ENCODE data around the gene AZI2.

AZI2 gene

DNA sequence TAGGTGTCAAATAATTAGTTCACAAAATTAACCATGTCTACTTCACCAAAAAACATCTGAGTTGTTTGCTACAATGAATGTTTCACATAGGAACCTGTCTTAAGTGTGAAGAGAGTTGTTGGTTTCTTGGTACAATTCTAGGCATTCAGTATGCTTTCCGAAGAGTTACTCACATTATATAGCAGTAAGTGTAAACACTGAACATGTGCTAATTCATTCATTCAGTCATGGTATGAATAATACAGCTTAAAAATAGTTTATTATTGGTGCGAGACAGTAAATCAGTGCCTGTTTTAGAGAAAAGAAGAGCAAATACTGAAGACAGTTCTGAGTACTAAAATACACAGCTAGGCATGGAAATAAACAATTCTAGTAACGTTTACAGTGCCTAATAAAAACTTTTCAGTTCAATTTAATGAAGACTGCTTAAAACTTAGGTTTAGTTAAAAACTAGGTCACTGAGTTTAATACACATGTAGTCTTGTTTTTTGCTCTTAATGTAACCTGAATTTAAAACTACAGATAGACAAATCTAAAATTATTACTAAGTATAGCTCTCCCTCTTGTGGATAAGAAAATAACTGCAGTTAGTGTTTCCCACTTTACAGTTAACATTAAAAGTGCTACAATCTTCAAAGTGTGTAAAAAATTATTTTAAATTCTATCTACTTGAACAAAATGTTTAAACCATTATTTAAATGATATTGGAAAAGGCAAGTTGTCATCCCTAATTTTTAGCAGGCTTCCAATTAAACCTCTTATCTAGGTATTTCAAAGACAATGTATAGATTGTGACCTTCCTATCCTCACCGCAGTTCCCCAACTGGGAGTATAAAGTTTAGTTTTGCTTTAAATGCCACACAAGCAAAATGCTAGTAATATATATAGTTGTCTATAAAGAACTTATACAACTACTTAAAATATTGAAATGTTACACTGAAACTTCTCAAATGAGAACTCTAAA lies 20.2 kb downstream of the AZI2 start:
- TF ChIP-seq, protein P1, sequence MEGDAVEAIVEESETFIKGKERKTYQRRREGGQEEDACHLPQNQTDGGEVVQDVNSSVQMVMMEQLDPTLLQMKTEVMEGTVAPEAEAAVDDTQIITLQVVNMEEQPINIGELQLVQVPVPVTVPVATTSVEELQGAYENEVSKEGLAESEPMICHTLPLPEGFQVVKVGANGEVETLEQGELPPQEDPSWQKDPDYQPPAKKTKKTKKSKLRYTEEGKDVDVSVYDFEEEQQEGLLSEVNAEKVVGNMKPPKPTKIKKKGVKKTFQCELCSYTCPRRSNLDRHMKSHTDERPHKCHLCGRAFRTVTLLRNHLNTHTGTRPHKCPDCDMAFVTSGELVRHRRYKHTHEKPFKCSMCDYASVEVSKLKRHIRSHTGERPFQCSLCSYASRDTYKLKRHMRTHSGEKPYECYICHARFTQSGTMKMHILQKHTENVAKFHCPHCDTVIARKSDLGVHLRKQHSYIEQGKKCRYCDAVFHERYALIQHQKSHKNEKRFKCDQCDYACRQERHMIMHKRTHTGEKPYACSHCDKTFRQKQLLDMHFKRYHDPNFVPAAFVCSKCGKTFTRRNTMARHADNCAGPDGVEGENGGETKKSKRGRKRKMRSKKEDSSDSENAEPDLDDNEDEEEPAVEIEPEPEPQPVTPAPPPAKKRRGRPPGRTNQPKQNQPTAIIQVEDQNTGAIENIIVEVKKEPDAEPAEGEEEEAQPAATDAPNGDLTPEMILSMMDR (conservative IDR thresholded peaks at IDR 0.05; ENCODE audit: low read depth, low read length), result peak; percentile 57
- DNase-seq (ENCODE audit: low read depth), result peak; percentile 60
- no peak overlapping the region for H3K4me3 ChIP-seq (ENCODE audit: low read depth, low read length)

DNA sequence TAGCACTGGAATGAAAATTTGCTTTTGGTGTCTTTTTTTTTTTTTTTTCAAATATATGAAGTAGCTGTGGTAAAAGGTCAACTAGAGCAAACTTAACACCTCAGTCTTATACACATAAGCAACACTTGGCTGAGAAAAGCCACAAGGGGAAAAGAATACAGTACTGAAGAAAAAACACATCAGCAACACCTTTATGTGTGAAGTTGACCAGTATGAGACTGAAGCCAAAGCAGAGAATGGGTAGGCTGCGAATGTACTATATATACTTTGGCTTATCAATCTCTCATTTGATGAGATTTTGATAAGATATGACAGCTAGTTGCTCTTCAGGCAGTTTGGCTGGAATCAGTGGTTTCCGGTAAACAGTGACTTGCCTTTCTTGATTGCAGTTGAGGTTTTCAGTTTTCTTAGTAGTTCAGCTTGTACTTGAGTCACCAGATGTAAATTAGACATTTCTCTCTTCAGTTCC lies 22.1 kb downstream of the AZI2 start:
- TF ChIP-seq, protein P1 (conservative IDR thresholded peaks at IDR 0.05; ENCODE audit: low read depth, low read length), result no peak
- DNase-seq (ENCODE audit: low read depth), result peak; percentile 26
- no peak overlapping the region for H3K4me3 ChIP-seq (ENCODE audit: low read depth, low read length)

DNA sequence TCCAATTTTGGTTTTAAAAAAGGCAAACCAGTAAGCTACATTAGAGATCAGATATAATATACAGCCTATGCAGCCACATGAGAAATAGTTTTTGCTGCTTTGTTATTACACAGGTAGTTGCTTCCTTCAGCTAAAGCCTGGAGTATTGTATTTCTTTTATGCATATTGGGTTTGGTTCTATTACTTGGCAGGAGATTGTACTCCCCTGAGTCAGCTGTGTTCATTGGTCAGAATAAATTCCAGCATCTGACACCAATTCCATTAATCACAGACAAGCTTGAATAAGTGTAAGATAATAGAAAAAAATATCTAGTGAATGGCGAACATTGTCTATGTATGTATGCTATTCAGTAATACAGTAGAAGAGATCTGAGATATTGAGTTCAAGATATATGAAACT lies 26.2 kb downstream of the AZI2 start:
- H3K4me3 ChIP-seq (ENCODE audit: low read depth, low read length), result no peak overlapping the region
- DNase-seq (ENCODE audit: low read depth), result peak; percentile 61
- TF ChIP-seq, protein P1 (conservative IDR thresholded peaks at IDR 0.05; ENCODE audit: low read depth, low read length), result no peak

DNA sequence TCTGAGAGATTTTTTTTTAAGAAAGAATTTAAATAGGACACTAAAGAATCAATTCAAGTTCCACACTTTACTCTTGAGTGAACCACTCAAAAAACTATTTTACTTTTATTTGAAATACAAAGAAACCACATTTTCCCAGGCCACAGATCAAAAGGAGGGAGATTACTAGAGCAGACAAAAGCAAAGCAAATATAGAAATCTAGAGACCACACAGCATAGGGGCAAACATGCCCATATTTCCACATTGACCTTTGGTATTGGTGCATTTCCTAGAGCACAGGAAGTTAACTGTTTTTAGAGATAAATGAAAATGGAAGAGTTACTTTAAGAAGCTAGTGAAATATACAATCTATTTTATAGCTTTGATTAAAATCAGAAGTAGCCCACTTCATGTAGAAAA lies 27.6 kb downstream of the AZI2 start:
- no peak overlapping the region for H3K4me3 ChIP-seq (ENCODE audit: low read depth, low read length)
- TF ChIP-seq, protein P1 (conservative IDR thresholded peaks at IDR 0.05; ENCODE audit: low read depth, low read length), result no peak
- DNase-seq (ENCODE audit: low read depth), result no peak

DNA sequence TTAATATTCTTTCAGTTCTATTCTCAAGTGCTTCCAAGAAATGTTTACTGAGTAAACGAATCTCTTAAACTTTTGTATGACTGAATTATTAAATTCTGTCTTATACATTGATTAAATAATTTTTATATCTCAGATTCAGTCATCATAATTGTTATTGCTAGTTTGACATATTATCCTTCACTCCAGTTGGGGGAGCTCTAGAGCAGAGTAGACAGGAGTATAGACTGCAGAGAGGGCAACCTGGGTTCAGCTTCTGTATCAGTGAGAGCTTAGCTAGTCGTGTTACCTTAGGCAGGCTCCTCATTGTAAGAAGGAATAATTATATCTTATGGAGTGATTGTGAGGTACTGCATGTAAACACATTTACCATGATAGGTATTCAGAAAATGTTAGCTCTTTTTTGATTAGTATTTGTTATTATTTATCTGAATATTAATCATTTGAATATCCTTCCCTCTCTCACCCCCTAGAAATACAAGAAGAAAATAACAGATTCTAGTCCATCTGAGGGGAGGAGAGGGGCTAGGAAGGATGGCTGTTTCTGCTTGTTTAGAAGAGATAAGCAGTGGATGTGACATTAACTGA lies 31.1 kb downstream of the AZI2 start:
- no peak overlapping the region for H3K4me3 ChIP-seq (ENCODE audit: low read depth, low read length)
- TF ChIP-seq, protein P1 (conservative IDR thresholded peaks at IDR 0.05; ENCODE audit: low read depth, low read length), result peak; percentile 78
- peak; percentile 75 for DNase-seq (ENCODE audit: low read depth)

DNA sequence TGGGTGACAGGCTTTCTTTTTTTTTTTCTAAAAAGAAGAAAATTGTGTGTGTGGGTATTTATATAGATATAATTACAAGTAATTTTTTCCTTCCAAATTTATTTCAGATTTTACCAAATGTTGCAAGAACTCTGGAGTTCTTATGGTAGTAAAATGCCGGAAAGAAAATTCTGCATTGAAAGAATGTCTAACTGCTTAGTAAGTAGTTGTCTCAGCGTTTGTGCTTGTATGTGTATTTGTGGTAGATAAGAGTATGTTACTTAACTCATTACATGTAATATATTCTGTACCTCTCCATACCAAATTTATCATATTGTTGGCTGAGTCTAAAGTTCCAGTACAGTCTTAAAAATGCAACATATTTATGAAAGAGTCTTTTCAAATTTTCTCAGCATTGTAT lies 32.4 kb downstream of the AZI2 start:
- peak; percentile 37 for DNase-seq (ENCODE audit: low read depth)
- no peak overlapping the region for H3K4me3 ChIP-seq (ENCODE audit: low read depth, low read length)
- TF ChIP-seq, protein P1 (conservative IDR thresholded peaks at IDR 0.05; ENCODE audit: low read depth, low read length), result no peak

All from choroid plexus epithelial cell (primary cell).